Adipocyte (in vitro differentiated cells): ENCODE measurements around the gene PLEKHA3.
"Not testable (repeated sequence)": the region's sequence is repeated elsewhere in the genome, so short reads cannot be mapped to it uniquely, and the experiment has no call there.

ENCODE experiments used
- DNase-seq: peaks from one replicate; pipeline ENCODE4 v3.0.0-alpha.2; 2015; ENCODE audit warnings: low read depth
- H3K27me3 ChIP-seq: replicated peaks from 2 replicates; pipeline ENCODE4 v1.7.0; 2013; ENCODE audit warnings: mild to moderate bottlenecking, low read length, moderate library complexity; ENCODE audit not compliant: control insufficient read depth, insufficient read depth
- H3K36me3 ChIP-seq: 2 replicates; pipeline ENCODE4 v1.7.0; 2013; ENCODE audit warnings: low read length, mild to moderate bottlenecking, moderate library complexity; ENCODE audit not compliant: control insufficient read depth, insufficient read depth, severe bottlenecking
- H3K4me1 ChIP-seq: 2 replicates; pipeline ENCODE4 v1.7.0; 2013; ENCODE audit warnings: mild to moderate bottlenecking, low read length, moderate library complexity; ENCODE audit not compliant: control insufficient read depth, insufficient read depth
- H3K4me3 ChIP-seq: 2 replicates; pipeline ENCODE4 v1.7.0; 2013; ENCODE audit warnings: mild to moderate bottlenecking, low read length, moderate library complexity
- H3K9ac ChIP-seq: 2 replicates; pipeline ENCODE4 v1.7.0; 2013; ENCODE audit warnings: mild to moderate bottlenecking, low read length, moderate library complexity
- H3K9me3 ChIP-seq: 2 replicates; pipeline ENCODE4 v1.7.0; 2013; ENCODE audit warnings: mild to moderate bottlenecking, low read length, moderate library complexity; ENCODE audit not compliant: control insufficient read depth

PLEKHA3 gene

GRCh38 chr2:178457390-178457886 is 22.8 kb upstream of the PLEKHA3 start:
- DNase-seq = no peak
- H3K36me3 ChIP-seq = no peaks in the 10 kb centered on the region

GRCh38 chr2:178469219-178469849 is 10.9 kb upstream of the PLEKHA3 start:
- no peak overlapping the region for H3K4me3 ChIP-seq

More at GRCh38 chr2:178457390-178457886, 22.8 kb upstream of the PLEKHA3 start:
- no peaks in the 10 kb centered on the region for H3K9me3 ChIP-seq
- H3K27me3 ChIP-seq = no peaks in the 10 kb centered on the region
- no peak overlapping the region for H3K9ac ChIP-seq
- H3K4me3 ChIP-seq = no peak overlapping the region
- no peaks in the 10 kb centered on the region for H3K4me1 ChIP-seq

GRCh38 chr2:178471313-178471712 is 8.9 kb upstream of the PLEKHA3 start:
- H3K9me3 ChIP-seq, H3K36me3 ChIP-seq, H3K27me3 ChIP-seq, H3K4me1 ChIP-seq, H3K4me3 ChIP-seq, H3K9ac ChIP-seq, DNase-seq: not testable (repeated sequence)

More at GRCh38 chr2:178469219-178469849, 10.9 kb upstream of the PLEKHA3 start:
- Histone ChIP-seq H3K4me1 (peaks cover 3% of the 10 kb centered on the region), H3K27me3 (no peaks in the 10 kb centered on the region), H3K36me3 (peaks cover 6% of the 10 kb centered on the region), H3K9me3 (no peaks in the 10 kb centered on the region), H3K9ac (no peak overlapping the region)
- no peak for DNase-seq

- Histone ChIP-seq H3K9me3 (no peaks in the 10 kb centered on the region), H3K27me3 (no peaks in the 10 kb centered on the region), H3K4me1 (peaks cover 7% of the 10 kb centered on the region), H3K4me3 (no peak overlapping the region), H3K9ac (no peak overlapping the region), H3K36me3 (no peaks in the 10 kb centered on the region)
- no peak for DNase-seq
These were observed 6.9 kb upstream of the PLEKHA3 start for GRCh38 chr2:178473373-178473772.

GRCh38 chr2:178473931-178474330 is 6.3 kb upstream of the PLEKHA3 start:
- DNase-seq = peak; percentile 56
- no peak overlapping the region for H3K4me3 ChIP-seq
- no peaks in the 10 kb centered on the region for H3K9me3 ChIP-seq
- peaks cover 7% of the 10 kb centered on the region for H3K4me1 ChIP-seq
- H3K36me3 ChIP-seq = no peaks in the 10 kb centered on the region
- no peaks in the 10 kb centered on the region for H3K27me3 ChIP-seq
- H3K9ac ChIP-seq = no peak overlapping the region

- Histone ChIP-seq H3K4me1 (peaks cover 12% of the 10 kb centered on the region), H3K4me3 (no peak overlapping the region), H3K27me3 (no peaks in the 10 kb centered on the region), H3K9ac (no peak overlapping the region), H3K36me3 (no peaks in the 10 kb centered on the region), H3K9me3 (no peaks in the 10 kb centered on the region)
- DNase-seq = no peak
These were observed 5.7 kb upstream of the PLEKHA3 start for GRCh38 chr2:178474560-178474959.

- Histone ChIP-seq H3K27me3 (no peaks in the 10 kb centered on the region), H3K4me1 (peaks cover 18% of the 10 kb centered on the region), H3K36me3 (no peaks in the 10 kb centered on the region), H3K4me3 (no peak overlapping the region), H3K9me3 (no peaks in the 10 kb centered on the region), H3K9ac (no peak overlapping the region)
- DNase-seq = no peak
These were observed 3.8 kb upstream of the PLEKHA3 start for GRCh38 chr2:178476477-178476876.

- peaks cover 29% of the 10 kb centered on the region for H3K4me1 ChIP-seq
- H3K9ac ChIP-seq = peak overlapping the region; percentile 96
- no peaks in the 10 kb centered on the region for H3K36me3 ChIP-seq
- no peak for DNase-seq
- no peaks in the 10 kb centered on the region for H3K27me3 ChIP-seq
- H3K9me3 ChIP-seq = no peaks in the 10 kb centered on the region
- H3K4me3 ChIP-seq = peak overlapping the region; percentile 98
These were observed 2.7 kb upstream of the PLEKHA3 start for GRCh38 chr2:178477443-178478129.

- DNase-seq = peak; percentile 59
- H3K9ac ChIP-seq = peak overlapping the region; percentile 96
- no peaks in the 10 kb centered on the region for H3K36me3 ChIP-seq
- no peaks in the 10 kb centered on the region for H3K27me3 ChIP-seq
- H3K4me1 ChIP-seq = peaks cover 29% of the 10 kb centered on the region
- peak overlapping the region; percentile 98 for H3K4me3 ChIP-seq
- no peaks in the 10 kb centered on the region for H3K9me3 ChIP-seq
These were observed 2.2 kb upstream of the PLEKHA3 start for GRCh38 chr2:178478130-178478438.

GRCh38 chr2:178478439-178479274 is 1.6 kb upstream of the PLEKHA3 start, which contains the start of gene FKBP7:
TSS of gene FKBP7 (minus strand) at chr2:178478600. CDS start at chr2:178478499, 101 bp downstream.
- no peaks in the 10 kb centered on the region for H3K36me3 ChIP-seq
- DNase-seq = peak; percentile 97
- H3K27me3 ChIP-seq = no peaks in the 10 kb centered on the region
- no peaks in the 10 kb centered on the region for H3K9me3 ChIP-seq
- peak within 1 kb of the TSS; percentile 96 for H3K9ac ChIP-seq
- H3K4me3 ChIP-seq = peak within 1 kb of the TSS; percentile 98
- H3K4me1 ChIP-seq = peaks cover 29% of the 10 kb centered on the region

- Histone ChIP-seq H3K9me3 (no peaks in the 10 kb centered on the region), H3K27me3 (no peaks in the 10 kb centered on the region), H3K4me3 (peak overlapping the region; percentile 98), H3K9ac (peak overlapping the region; percentile 96), H3K4me1 (peaks cover 31% of the 10 kb centered on the region), H3K36me3 (no peaks in the 10 kb centered on the region)
- DNase-seq = no peak
These were observed 1.0 kb upstream of the PLEKHA3 start for GRCh38 chr2:178479275-178479616.
